Measurements from ENCODE around the gene VLDLR. TPM values are rescaled to one million over a fixed set of nuclear protein-coding genes. Genes with fewer than 3 reads are reported as not detected.

Gene VLDLR
- total and polyA plus RNA-seq, 2 experiments from 2014 or later, result 12.2 to 20.4 TPM

- no peaks in the 10 kb centered on the region for H3K9me2 ChIP-seq (replicated peaks; ENCODE audit: insufficient read depth)
- no peak overlapping the region for H3K27ac ChIP-seq
- no peaks in the 10 kb centered on the region for H3K79me2 ChIP-seq
- H3K4me1 ChIP-seq (ENCODE audit: insufficient read depth), result no peaks in the 10 kb centered on the region
- 96% methylated on average over 13 of the region's 13 CpGs for WGBS (ENCODE audit: low lambda C conversion rate, missing lambda C conversion rate)
- no peak for DNase-seq (ENCODE audit: low spot score)
- no peak overlapping the region for H2AFZ ChIP-seq
- TF ChIP-seq, protein P1, sequence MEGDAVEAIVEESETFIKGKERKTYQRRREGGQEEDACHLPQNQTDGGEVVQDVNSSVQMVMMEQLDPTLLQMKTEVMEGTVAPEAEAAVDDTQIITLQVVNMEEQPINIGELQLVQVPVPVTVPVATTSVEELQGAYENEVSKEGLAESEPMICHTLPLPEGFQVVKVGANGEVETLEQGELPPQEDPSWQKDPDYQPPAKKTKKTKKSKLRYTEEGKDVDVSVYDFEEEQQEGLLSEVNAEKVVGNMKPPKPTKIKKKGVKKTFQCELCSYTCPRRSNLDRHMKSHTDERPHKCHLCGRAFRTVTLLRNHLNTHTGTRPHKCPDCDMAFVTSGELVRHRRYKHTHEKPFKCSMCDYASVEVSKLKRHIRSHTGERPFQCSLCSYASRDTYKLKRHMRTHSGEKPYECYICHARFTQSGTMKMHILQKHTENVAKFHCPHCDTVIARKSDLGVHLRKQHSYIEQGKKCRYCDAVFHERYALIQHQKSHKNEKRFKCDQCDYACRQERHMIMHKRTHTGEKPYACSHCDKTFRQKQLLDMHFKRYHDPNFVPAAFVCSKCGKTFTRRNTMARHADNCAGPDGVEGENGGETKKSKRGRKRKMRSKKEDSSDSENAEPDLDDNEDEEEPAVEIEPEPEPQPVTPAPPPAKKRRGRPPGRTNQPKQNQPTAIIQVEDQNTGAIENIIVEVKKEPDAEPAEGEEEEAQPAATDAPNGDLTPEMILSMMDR (IDR thresholded peaks at IDR 0.05; ENCODE audit: poor library complexity), result no peak
- no peak for TF ChIP-seq EZH2 (IDR thresholded peaks at IDR 0.05; ENCODE audit: borderline replicate concordance)
- TF ChIP-seq EZH2phosphoT487 (IDR thresholded peaks at IDR 0.05; ENCODE audit: low read depth, severe bottlenecking, unreplicated experiment), result no peak
- H3K4me3 ChIP-seq, result no peak overlapping the region
- no peaks in the 10 kb centered on the region for H3K36me3 ChIP-seq (replicated peaks; ENCODE audit: insufficient read depth, low read depth)
- no peaks in the 10 kb centered on the region for H3K9me3 ChIP-seq (ENCODE audit: low read depth)
- H3K4me2 ChIP-seq, result no peak overlapping the region
- H4K20me1 ChIP-seq (ENCODE audit: insufficient read depth, poor library complexity, severe bottlenecking), result no peaks in the 10 kb centered on the region
- no peaks in the 10 kb centered on the region for H3K27me3 ChIP-seq
Measured at GRCh38 chr9:2583308-2584013, 38.1 kb upstream of the VLDLR start.

DNA sequence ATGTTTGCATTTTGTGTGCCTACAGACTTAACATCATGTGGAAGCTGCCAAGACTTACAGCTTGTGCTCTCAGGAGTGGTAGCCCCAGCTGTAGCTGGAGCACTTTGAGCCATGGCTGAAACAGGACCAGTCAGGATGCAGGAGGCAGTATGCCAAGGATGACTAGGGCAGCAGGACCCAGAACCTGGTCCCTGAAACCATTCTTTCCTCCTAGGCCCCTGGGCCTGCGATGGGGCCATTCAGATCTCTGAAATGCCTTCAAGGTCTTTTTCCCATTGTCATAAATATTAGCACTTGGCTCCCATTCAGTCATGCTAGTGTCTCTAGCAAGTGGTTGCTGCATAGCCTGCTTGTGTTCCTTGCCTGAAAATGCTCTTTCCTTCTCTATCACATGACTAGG is 29.6 kb upstream of the VLDLR start:
- H2AFZ ChIP-seq, result no peak overlapping the region
- WGBS (ENCODE audit: low lambda C conversion rate, missing lambda C conversion rate), result 89% methylated on average over 1 of the region's 1 CpG

DNA sequence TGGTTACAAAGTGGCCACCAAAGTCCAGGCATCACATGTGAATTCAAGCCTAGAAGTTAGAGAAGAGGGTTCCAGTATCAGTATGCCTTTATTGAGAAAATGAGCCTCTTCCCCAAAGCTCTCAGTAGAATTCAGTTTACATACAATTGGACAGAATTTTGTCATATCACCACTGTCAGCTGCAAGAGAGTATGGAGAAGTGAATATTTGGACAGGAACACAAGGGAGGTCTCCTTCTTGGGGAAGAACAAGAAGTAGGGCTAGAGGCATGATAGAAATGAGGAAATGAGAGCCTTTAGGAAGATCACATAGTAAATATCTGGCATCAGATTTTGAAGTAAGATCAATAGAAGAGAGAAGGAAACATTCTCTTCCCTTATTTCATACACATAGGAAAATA is 27.8 kb upstream of the VLDLR start:
- Histone ChIP-seq H3K4me3 (no peak overlapping the region), H3K79me2 (no peaks in the 10 kb centered on the region), H4K20me1 (ENCODE audit: insufficient read depth, poor library complexity, severe bottlenecking) (no peaks in the 10 kb centered on the region), H3K27me3 (no peaks in the 10 kb centered on the region), H3K36me3 (replicated peaks; ENCODE audit: insufficient read depth, low read depth) (no peaks in the 10 kb centered on the region), H3K4me2 (no peak overlapping the region), H3K9me2 (replicated peaks; ENCODE audit: insufficient read depth) (no peaks in the 10 kb centered on the region), H3K27ac (no peak overlapping the region), H3K4me1 (ENCODE audit: insufficient read depth) (no peaks in the 10 kb centered on the region), H2AFZ (no peak overlapping the region), H3K9me3 (ENCODE audit: low read depth) (no peaks in the 10 kb centered on the region)
- DNase-seq (ENCODE audit: low spot score), result no peak
- TF ChIP-seq, protein P1 (IDR thresholded peaks at IDR 0.05; ENCODE audit: poor library complexity), result no peak
- TF ChIP-seq EZH2phosphoT487 (IDR thresholded peaks at IDR 0.05; ENCODE audit: low read depth, severe bottlenecking, unreplicated experiment) (no peak), EZH2 (IDR thresholded peaks at IDR 0.05; ENCODE audit: borderline replicate concordance) (no peak)

More for the DNA sequence above, 29.6 kb upstream of the VLDLR start:
- no peak overlapping the region for H3K4me3 ChIP-seq
- H3K27me3 ChIP-seq, result no peaks in the 10 kb centered on the region
- H3K36me3 ChIP-seq (replicated peaks; ENCODE audit: insufficient read depth, low read depth), result no peaks in the 10 kb centered on the region
- H3K4me2 ChIP-seq, result no peak overlapping the region
- H4K20me1 ChIP-seq (ENCODE audit: insufficient read depth, poor library complexity, severe bottlenecking), result no peaks in the 10 kb centered on the region
- H3K9me3 ChIP-seq (ENCODE audit: low read depth), result no peaks in the 10 kb centered on the region
- no peaks in the 10 kb centered on the region for H3K4me1 ChIP-seq (ENCODE audit: insufficient read depth)
- TF ChIP-seq EZH2 (IDR thresholded peaks at IDR 0.05; ENCODE audit: borderline replicate concordance) (no peak), EZH2phosphoT487 (IDR thresholded peaks at IDR 0.05; ENCODE audit: low read depth, severe bottlenecking, unreplicated experiment) (no peak)
- TF ChIP-seq, protein P1 (IDR thresholded peaks at IDR 0.05; ENCODE audit: poor library complexity), result no peak
- no peaks in the 10 kb centered on the region for H3K79me2 ChIP-seq
- no peaks in the 10 kb centered on the region for H3K9me2 ChIP-seq (replicated peaks; ENCODE audit: insufficient read depth)
- no peak overlapping the region for H3K27ac ChIP-seq
- DNase-seq (ENCODE audit: low spot score), result no peak

Data from hepatocyte (in vitro differentiated cells).